Vagina (tissue), 2 donors: ENCODE measurements around the gene TSPEAR. TPM values are rescaled to one million over a fixed set of nuclear protein-coding genes. Genes with fewer than 3 reads are reported as not detected.

Experiments used
- DNase-seq, 2 donors: peaks; one replicate each; pipeline ENCODE4 v3.0.0-alpha.2; 2017; ENCODE audit errors: extremely low spot score in 2 of 2
- H3K27ac ChIP-seq: fragments of 200-600 bp; sonication (generic); one replicate; pipeline ENCODE4 v1.5.1; 2019
- H3K27me3 ChIP-seq: fragments of 200-600 bp; sonication (generic); one replicate; pipeline ENCODE4 v1.5.1; 2019
- H3K36me3 ChIP-seq, 2 donors: fragments of 200-600 bp; sonication (generic); one replicate each; pipeline ENCODE4 v1.5.1; 2017 to 2019
- H3K4me1 ChIP-seq: fragments of 200-600 bp; sonication (generic); one replicate; pipeline ENCODE4 v1.5.1; 2019
- H3K4me3 ChIP-seq, 2 donors: fragments of 200-600 bp; sonication (generic); 1 replicate in 1 of 2; 2 replicates in 1 of 2; pipeline ENCODE4 v1.5.1; 2016 to 2019
- H3K9me3 ChIP-seq: fragments of 200-600 bp; sonication (generic); one replicate; pipeline ENCODE4 v1.5.1; 2019
- CTCF ChIP-seq, 3 experiments: fragments of 450-650 bp in 2 of 3; fragments of 200-600 bp in 1 of 3; sonication (generic) in 1 of 3; IDR thresholded peaks; one replicate each; pipeline ENCODE4 v1.5.1; 2017 to 2019; ENCODE audit warnings: antibody characterized with exemption in 3 of 3, mild to moderate bottlenecking in 2 of 3, moderate library complexity in 2 of 3
- POLR2A ChIP-seq, 2 donors: fragments of 450-650 bp; IDR thresholded peaks; one replicate each; pipeline ENCODE4 v1.6.1; 2017; ENCODE audit warnings: antibody characterized with exemption in 2 of 2, mild to moderate bottlenecking in 2 of 2, moderate library complexity in 2 of 2
- POLR2AphosphoS5 ChIP-seq, 2 donors: sonication (generic); formaldehyde crosslinking; IDR thresholded peaks; one replicate each; pipeline ENCODE4 v1.9.0; 2017; ENCODE audit warnings: antibody characterized with exemption in 2 of 2, mild to moderate bottlenecking in 2 of 2, low read depth in 1 of 2; ENCODE audit not compliant: insufficient read depth in 1 of 2
- intact Hi-C: fragments of 100-400 bp; cut with DNase I; formaldehyde crosslinking; loops from one replicate; pipeline ENCODE4 v1.15.1; 2023
- total RNA-seq: library from RNA; depleted of rRNA; stranded (reverse); fragments of >200 nt; gene quantifications from one replicate; pipeline ENCODE4 v1.2.3, GENCODE V29; 2016

The TSPEAR gene
- total RNA-seq, 1 donor from 2014 or later, result not detected

- Histone ChIP-seq H3K4me1 (no peaks in the 10 kb centered on the region), H3K27ac (no peak overlapping the region), H3K9me3 (no peaks in the 10 kb centered on the region), H3K4me3 (no peak overlapping the region), H3K36me3 (no peaks in the 10 kb centered on the region), H3K27me3 (no peaks in the 10 kb centered on the region)
- intact Hi-C loops, result no loop called here
- DNase-seq, result no peak
- TF ChIP-seq POLR2AphosphoS5 (IDR thresholded peaks at IDR 0.05; ENCODE audit: insufficient read depth in 1 of 2, low read depth in 1 of 2) (no peak), CTCF (IDR thresholded peaks at IDR 0.05) (no peak), POLR2A (IDR thresholded peaks at IDR 0.05) (no peak)
Observed at GRCh38 chr21:44521301-44521927, 190.0 kb downstream of the TSPEAR start.

DNA sequence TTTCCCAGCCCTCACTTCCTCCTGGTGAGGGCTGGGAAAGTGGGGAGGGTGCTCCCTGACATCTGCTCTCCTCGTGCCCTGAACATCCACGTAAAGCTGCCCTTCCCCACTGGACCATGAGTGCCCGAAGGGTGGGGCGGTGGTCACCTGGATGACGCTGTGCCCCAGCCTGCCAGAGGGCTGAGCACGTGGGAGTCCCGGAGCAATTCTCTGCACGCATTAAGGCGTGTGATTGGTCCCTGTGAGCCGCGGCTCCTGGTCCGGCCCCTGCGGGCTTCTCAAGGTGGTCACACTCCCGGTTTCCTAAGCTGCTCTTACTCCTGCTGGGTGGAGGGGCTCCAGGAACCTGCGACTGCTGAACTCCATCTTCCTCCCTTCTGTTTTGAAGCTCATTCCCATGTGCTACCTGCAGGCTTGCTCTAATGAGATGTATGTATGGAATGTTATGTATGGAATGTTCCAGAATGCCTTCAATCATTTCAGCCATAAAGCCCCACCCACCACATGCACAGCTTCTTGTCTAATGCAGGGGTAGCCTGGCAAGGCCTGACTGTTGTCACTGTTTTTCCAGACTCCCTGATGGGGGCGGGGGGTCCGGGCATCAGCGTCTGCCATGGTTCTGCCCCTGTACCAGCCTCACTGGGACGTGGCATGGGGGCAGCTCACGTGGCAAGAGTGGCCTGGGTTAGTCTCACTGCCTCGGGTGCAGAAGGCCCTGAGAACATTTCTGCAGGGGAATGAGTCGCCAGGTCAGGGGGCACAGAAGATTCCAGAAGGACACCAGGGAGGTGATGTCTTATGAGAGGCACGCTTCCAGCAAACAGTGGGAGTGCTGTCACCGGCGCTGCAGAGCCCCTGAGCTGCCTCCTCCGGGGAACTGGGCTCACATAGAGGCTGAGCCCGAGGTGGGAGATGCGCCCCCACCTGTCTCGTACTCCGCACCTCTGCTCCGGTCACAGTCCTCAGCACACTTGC lies 190.8 kb downstream of the TSPEAR start:
- H3K9me3 ChIP-seq, result no peaks in the 10 kb centered on the region
- no peaks in the 10 kb centered on the region for H3K27me3 ChIP-seq
- no peak overlapping the region for H3K4me3 ChIP-seq
- H3K27ac ChIP-seq, result no peak overlapping the region
- TF ChIP-seq POLR2AphosphoS5 (IDR thresholded peaks at IDR 0.05; ENCODE audit: insufficient read depth in 1 of 2, low read depth in 1 of 2) (no peak), POLR2A (IDR thresholded peaks at IDR 0.05) (no peak), CTCF (IDR thresholded peaks at IDR 0.05) (no peak)
- intact Hi-C loops, result no loop called here
- no peak for DNase-seq
- H3K36me3 ChIP-seq, result no peaks in the 10 kb centered on the region
- no peaks in the 10 kb centered on the region for H3K4me1 ChIP-seq

DNA sequence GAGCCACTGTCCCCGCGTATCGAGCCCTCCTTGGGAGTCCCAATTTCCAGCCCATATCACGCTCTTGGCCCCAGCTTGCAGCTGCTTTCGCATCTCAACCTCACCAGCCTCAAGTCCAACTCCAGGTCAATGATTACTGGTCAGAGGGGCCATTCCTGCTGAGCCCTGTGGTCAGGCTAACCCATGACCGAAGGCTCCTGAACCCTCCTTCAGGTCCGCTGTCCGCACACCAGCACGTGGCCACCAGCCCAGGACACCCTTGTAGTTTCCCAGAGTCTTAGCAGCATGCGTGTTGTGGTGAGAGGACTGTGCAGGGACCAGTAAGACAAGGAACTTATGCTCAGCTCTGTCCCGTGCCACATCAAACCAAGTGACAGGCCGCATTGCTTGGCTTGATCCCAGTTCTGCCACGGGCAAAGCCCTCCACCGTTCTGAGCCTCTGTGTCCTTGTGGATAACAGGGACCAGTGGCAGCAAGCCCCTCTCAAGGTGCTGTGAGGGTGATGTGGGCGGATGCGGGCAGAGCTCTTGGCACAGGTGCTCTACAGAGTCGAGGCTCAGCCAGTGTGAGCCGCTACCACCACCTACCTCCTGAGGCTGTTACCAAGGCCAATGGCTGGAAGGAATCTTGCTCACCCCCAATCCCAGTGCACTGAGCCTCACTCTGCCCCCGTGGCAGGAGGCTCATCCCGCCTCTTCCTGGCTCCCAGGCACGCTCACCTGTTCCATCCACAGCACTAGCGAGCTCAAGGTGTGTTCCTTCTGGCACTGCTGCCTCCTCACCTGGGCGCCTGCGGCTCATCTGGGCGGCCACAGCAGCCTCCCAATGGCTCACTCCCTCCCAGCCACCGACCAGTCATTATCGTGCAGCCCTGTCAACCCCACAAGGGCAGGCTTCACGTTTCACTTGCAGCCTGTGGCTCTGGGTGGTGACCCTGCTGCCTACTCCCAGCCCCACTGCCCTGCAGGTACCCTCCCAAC lies 191.7 kb downstream of the TSPEAR start:
- no peak for DNase-seq
- Histone ChIP-seq H3K4me1 (no peaks in the 10 kb centered on the region), H3K27me3 (no peaks in the 10 kb centered on the region), H3K9me3 (no peaks in the 10 kb centered on the region), H3K27ac (no peak overlapping the region), H3K4me3 (no peak overlapping the region), H3K36me3 (no peaks in the 10 kb centered on the region)
- TF ChIP-seq CTCF (IDR thresholded peaks at IDR 0.05) (no peak), POLR2AphosphoS5 (IDR thresholded peaks at IDR 0.05; ENCODE audit: insufficient read depth in 1 of 2, low read depth in 1 of 2) (no peak), POLR2A (IDR thresholded peaks at IDR 0.05) (no peak)
- intact Hi-C loops, result no loop called here

GRCh38 chr21:44518686-44519085 lies 192.7 kb downstream of the TSPEAR start:
- no peak for DNase-seq
- H3K4me1 ChIP-seq, result no peaks in the 10 kb centered on the region
- H3K36me3 ChIP-seq, result no peaks in the 10 kb centered on the region
- H3K9me3 ChIP-seq, result no peaks in the 10 kb centered on the region
- no peak overlapping the region for H3K4me3 ChIP-seq
- no peaks in the 10 kb centered on the region for H3K27me3 ChIP-seq
- no peak overlapping the region for H3K27ac ChIP-seq
- no peak for TF ChIP-seq POLR2AphosphoS5 (IDR thresholded peaks at IDR 0.05; ENCODE audit: insufficient read depth in 1 of 2, low read depth in 1 of 2)
- no peak for TF ChIP-seq CTCF (IDR thresholded peaks at IDR 0.05)
- TF ChIP-seq POLR2A (IDR thresholded peaks at IDR 0.05), result no peak
- intact Hi-C loops, result no loop called here
